GM18519 (cell line): ENCODE results near the gene NPAS3.

Experiments
- ATAC-seq: cut with Tn5 transposase; IDR thresholded peaks from one replicate; pipeline ENCODE4 v1.9.1; 2021; ENCODE audit warnings: mild to moderate bottlenecking, moderate library complexity; ENCODE audit not compliant: unreplicated experiment, low FRiP score

NPAS3 gene

GRCh38 chr14:33756833-33757232 lies 818.2 kb downstream of the NPAS3 start:
- no peak for ATAC-seq

- ATAC-seq: no peak
Measured at GRCh38 chr14:33758547-33758946, 819.9 kb downstream of the NPAS3 start.

GRCh38 chr14:33762161-33762851 lies 823.6 kb downstream of the NPAS3 start:
- ATAC-seq: no peak

- no peak for ATAC-seq
Measured at GRCh38 chr14:33764876-33765650, 826.4 kb downstream of the NPAS3 start.

GRCh38 chr14:33767586-33768457 lies 829.1 kb downstream of the NPAS3 start:
- no peak for ATAC-seq

GRCh38 chr14:33768458-33768830 lies 829.8 kb downstream of the NPAS3 start:
- ATAC-seq: no peak

- ATAC-seq: no peak
Measured at GRCh38 chr14:33773205-33774030, 834.7 kb downstream of the NPAS3 start.

GRCh38 chr14:33774161-33774560 lies 835.5 kb downstream of the NPAS3 start:
- ATAC-seq: no peak

GRCh38 chr14:33774723-33775470 lies 836.2 kb downstream of the NPAS3 start:
- no peak for ATAC-seq

- ATAC-seq: no peak
Measured at GRCh38 chr14:33776871-33777270, 838.2 kb downstream of the NPAS3 start.

- ATAC-seq: no peak
Measured at GRCh38 chr14:33777681-33778080, 839.0 kb downstream of the NPAS3 start.

GRCh38 chr14:33780035-33780434 lies 841.4 kb downstream of the NPAS3 start:
- no peak for ATAC-seq

GRCh38 chr14:33781236-33781635 lies 842.6 kb downstream of the NPAS3 start:
- ATAC-seq: no peak

GRCh38 chr14:33782923-33783322 lies 844.2 kb downstream of the NPAS3 start:
- no peak for ATAC-seq

GRCh38 chr14:33786091-33786825 lies 847.6 kb downstream of the NPAS3 start:
- no peak for ATAC-seq

GRCh38 chr14:33788161-33788560 lies 849.5 kb downstream of the NPAS3 start:
- no peak for ATAC-seq

- no peak for ATAC-seq
Measured at GRCh38 chr14:33790996-33791395, 852.3 kb downstream of the NPAS3 start.

- ATAC-seq: peak; percentile 66
Measured at GRCh38 chr14:33792009-33792719, 853.5 kb downstream of the NPAS3 start.
